ENCODE data around the gene COMMD7.
"Not testable (repeated sequence)": the region's sequence is repeated elsewhere in the genome, so short reads cannot be mapped to it uniquely, and the experiment has no call there.

COMMD7 gene

GRCh38 chr20:32728435-32728834, 14.8 kb downstream of the COMMD7 start:
- not testable (repeated sequence) for DNase-seq (ENCODE audit: low read depth)

DNA sequence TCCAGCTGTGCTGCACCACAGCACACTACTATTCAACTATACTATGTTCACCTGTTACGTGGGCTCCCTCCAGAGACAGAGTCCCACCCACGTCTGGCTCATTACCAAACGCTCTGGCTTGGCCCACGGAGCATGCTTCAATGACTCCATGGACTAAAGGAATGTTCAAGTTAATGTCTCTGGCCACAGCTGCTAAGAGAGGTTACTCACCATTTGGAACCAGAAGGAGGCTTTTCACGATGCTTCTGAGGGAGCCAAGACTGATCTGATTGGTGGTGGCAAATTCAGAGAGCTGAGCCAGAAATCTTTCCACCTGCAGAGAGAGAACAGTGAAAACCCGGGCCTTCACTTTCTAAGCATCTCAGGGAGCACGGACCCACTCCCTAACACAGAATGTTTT, 15.6 kb downstream of the COMMD7 start:
- DNase-seq (ENCODE audit: low read depth) = peak; percentile 78

DNA sequence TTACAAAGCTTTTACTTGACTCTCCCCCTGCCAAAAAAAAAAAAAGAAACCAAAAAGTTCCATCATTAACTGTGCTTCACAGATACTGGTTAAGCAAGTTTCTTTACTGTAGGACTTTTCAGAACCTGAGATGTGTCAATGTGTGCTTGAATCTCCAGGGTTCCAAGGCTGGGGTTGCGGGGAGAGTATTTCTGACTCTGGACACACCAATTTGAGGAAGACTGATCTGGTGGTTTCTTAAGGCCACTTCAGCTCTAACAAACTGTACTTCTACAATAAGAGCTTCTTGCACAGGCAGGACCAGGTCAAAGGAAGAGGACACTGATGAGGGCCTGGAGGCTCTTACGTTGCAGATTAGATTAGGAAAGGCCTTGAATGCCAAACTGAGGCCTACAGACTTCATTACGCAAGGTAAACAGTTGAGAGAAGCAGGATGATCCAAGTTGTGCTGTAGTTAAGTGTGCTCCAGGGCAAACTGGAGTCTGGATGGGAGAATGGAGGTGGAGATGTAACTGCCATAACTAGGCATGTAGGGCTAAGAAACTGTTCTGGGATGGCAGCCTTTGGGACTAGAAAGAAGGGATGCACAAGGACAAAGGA, 24.4 kb downstream of the COMMD7 start:
- DNase-seq (ENCODE audit: low read depth) = no peak

- no peak for DNase-seq (ENCODE audit: low read depth)
Measured at GRCh38 chr20:32711346-32711745, 31.9 kb downstream of the COMMD7 start.

DNA sequence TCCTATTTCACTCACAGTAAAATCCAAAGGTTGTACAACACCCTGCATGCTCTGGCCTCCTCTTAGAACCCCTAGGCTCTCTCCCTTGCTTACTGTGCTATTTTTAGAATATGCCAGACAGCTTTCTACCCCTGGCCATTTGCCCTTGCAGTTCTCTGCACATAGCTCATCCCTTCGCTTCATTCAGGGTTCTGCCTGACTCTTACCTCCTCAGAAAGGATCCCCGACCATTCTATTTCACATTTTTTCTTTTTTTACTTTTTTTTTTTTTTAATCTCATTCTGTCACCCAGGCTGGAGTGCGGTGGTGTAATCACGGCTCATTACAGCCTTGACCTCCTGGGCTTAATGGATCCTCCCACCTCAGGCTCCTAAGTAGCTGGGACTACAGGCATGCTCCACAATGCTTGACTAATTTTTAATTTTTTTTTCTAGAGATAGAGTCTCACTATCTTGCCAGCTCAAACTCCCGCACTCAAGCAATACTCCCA, 33.6 kb downstream of the COMMD7 start:
- no peak for DNase-seq (ENCODE audit: low read depth)

- not testable (repeated sequence) for DNase-seq (ENCODE audit: low read depth)
Measured at GRCh38 chr20:32709029-32709631, 34.1 kb downstream of the COMMD7 start.

DNA sequence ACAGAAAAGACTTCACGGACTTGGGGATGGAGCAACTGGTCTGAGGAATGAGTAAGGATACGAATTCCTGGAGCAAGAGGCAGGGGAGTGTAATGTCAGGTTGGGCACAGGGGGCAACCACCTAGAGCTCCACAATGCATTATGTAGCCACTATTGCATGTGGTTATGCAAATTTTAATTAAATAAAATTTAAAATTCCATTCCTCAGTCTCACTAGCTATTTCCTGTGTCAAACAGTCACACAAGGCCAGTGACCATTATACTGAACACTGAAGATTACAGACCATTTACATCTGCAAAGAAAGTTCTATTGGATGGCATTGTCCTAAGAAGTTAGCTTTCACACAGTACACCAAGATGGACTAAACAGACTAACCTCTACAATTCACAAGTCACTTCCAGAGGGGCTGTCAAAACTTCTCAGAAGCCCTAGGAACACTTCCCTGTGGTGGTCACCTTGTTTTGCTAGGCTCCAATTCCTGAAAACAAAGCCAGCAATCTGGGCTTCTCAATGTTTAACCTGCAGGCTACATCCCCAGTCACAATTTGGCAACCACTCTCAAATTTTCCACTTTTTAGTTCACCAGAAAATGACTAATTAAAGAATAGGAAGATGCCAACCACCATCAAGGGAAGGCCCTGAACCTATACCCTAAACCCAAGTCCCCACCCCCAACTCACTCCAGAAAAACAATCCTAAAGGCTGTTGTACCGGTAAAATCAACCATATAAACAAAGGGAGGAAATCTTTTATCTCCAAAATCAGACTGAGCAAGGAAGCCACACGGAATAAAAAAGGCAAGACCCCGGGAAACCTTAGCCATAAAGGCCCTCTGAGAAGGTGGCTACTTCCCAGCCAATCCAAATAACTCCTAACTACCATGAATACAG, 35.3 kb downstream of the COMMD7 start:
- DNase-seq (ENCODE audit: low read depth) = no peak

DNA sequence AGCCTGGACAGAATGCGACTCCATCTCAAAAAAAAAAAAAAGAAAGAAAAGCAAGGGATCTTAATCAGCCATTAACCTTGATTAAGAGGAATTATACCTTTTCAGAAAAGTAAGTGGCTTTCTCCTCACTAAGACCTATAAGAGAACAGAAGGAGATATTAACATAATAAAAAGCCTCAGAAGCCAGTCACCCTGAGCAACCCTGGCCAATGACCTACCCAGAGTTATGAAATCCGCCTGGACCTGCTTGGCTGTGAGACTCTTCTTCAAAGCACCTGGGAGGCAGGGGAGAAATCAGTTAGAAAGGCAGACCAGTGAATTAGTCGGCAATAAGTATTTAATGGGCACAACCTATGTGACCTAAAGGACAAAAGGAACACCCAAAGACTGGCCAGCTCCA, 36.8 kb downstream of the COMMD7 start:
- DNase-seq (ENCODE audit: low read depth) = no peak

DNA sequence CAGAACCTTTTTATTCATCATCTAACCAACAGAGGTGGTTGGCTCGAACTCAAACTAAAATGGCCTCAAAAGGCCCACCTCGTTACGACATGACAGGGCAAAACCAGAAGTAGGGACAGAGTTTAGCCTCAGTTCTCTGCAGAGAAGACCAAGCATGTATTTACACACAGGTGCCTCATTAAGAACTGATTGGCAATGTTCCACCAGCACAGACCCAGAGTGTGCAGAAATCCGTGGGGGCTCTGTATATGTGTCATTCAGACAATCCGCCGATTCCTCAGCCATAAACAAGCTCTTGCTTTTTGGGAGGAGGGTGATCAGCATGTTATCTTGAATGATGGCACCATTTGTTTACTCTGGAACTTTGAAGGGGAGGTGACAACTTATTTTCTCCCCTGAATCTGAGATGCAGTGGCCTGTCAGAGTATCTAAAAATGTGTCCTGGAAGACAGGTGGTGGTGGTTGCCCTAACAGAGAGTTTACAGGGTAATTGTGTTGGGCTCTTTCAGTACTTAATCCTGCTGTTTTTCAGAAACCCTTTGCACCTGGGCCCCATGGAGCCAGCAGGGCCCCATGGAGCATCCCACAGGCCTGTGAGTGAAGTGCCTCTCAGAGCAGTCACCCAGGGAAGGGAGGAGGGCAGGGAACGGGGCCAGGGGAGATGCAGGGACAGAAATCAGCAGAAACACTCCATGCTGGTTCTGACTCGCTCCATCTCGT, 40.4 kb downstream of the COMMD7 start:
- DNase-seq (ENCODE audit: low read depth) = no peak

- DNase-seq (ENCODE audit: low read depth) = no peak
Measured at GRCh38 chr20:32697608-32698007, 45.7 kb downstream of the COMMD7 start.

DNA sequence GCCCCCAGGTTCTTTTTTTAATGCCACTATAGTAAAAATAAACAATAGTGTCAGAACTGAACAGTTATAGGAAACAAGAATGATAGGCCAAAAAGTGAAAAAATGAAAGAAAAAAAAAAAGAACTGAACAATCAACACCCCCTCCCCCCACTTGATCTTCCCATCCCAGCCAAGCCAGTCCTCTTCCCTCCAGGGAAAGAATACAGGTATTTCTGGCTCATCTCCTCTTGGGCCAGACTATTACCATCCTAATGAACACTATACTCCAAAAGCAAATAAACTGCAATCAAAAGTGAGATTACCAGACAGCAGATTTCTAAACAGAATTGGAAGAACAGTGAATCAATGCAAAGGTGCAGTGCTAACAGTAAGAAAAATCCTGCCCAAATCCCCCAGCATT, 48.2 kb downstream of the COMMD7 start:
- no peak for DNase-seq (ENCODE audit: low read depth)

GRCh38 chr20:32688966-32689365, 54.3 kb downstream of the COMMD7 start:
- DNase-seq (ENCODE audit: low read depth) = not testable (repeated sequence)

DNA sequence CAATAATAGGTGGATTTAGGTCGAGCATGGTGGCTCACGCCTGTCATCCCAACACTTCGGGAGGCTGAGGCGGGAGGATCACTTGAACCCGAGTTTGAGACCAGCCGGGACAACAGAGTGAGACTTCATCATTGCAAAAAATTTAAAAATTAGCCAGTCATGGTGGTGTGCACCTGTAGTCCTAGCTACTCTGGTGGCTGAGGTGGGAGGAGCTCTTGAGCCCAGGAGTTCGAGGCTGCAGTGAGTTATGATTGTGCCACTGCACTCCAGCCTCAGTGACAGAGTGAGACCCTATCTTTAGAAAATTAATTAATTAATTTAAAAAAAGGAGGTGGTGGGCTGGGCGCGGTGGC, 56.1 kb downstream of the COMMD7 start:
- no peak for DNase-seq (ENCODE audit: low read depth)

- no peak for DNase-seq (ENCODE audit: low read depth)
Measured at GRCh38 chr20:32686530-32687179, 56.6 kb downstream of the COMMD7 start.

DNA sequence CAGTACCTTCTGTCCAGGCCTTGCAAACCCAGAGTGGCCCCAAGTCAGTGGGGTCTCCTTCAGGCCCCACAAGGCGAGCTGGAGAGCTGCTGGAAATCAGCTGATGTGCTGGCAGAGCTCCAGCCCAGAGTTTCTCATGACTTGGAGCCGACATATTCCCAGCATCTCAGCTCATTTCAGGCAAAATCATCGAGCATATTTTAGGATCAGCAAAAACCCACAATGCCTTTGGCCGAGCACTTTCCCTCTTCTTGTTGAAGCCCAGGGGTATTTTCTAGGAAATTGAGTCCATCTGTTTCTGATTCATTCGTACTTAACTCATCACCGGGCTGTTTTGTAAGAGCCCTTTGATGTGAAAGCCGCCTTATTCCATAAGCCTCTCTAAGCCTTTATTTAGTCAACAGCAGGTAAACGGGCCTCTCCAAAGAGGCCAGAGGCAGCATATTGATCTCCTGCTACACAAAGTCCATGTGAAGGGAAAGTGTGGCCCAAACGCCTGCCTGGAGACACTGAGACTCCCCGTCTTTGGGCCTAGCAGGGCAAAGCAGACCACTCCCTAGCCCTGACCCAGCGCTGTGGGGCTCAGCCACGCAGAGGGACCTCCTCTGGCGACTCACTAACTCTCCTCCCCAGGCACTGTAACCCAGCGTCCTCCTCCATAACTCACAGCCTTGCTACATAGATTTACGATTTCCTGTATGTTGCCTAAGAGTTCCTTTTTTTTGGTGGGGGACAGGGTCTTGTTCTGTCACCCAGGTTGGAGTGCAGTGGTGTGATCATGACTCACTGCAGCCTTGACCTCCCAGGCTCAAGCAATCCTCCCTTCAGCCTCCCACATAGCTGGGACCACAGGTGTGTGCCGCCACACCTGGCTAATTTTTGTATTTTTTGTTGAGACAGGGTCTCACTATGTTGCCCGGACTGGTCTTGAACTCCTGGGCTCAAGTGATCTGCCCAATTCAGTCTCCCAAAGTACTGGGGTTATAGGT, 57.4 kb downstream of the COMMD7 start:
- peak; percentile 88 for DNase-seq (ENCODE audit: low read depth)

DNA sequence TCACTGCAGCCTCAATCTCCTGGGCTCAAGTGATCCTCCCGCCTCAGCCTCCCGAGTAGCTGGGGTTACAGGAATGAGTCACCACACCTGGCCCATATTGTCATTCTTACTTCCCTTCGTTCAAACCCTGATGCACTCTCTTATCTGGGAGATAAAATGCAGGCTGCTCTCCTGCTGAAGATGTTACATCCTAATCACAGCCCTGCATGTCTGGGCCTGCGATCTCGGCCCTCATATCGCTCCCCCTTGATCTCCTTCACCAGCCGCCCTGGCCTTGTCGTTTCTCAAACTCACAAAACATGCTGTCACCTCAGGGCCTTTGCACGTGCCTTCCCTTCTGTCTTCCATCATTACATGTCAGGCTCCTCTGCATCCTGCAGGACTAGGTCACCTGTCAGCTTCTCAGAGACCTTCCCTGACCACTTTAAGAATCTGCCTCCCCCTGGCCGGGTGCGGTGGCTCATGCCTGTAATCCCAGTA, 60.7 kb downstream of the COMMD7 start:
- DNase-seq (ENCODE audit: low read depth) = no peak

- DNase-seq (ENCODE audit: low read depth) = no peak
Measured at GRCh38 chr20:32681175-32682084, 61.8 kb downstream of the COMMD7 start.

DNA sequence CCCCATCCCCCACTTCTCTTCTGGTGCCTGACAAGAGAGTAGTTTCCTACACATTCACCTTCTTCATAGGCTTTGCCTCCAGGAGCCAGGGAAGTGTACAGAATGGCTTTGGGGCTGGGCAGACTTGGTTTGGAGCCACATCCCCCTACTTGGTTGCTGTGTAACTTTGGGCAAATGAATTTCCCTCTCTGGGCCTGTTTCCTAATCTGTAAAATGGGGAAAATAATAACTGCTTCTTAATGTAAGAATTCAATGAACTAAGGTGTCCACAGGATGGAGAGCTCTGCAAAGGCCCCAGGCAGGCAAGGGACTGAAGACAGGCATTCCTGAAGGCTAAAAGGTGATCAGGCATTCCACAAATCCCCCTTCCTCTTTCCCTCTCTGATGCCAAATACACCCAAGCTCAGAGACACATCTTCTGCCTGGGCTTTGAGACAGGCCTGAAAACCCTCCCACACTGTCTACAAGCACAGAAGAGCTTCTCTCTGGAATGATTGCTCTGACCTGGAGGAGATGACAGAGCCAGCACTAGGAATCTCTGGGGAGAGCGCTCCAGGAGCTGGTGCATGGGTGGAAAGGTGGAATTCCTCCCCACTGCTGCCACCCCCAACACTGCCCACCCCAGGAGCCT, 62.6 kb downstream of the COMMD7 start:
- no peak for DNase-seq (ENCODE audit: low read depth)

DNA sequence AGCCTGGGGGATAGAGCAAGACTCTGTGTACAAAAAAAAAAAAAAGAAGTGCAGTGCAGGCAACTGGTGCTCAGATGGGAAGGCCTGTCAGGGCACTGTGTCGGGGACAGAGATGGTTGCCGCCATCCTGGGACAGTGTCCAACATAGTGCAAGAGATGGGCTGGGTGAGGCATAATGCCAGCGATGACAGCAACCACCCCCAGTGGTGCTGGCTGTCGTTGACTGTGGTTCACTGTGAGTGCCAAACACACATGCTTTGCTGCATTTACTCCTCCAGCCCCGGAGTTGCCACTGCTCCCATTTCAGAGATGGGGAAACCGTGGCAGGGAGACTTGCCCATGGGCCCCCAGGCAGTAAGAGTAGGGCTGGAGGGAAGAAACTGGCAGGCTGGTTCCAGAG, 64.3 kb downstream of the COMMD7 start:
- peak; percentile 44 for DNase-seq (ENCODE audit: low read depth)
